ENCODE measurements around the gene ST3GAL3. TPM values are rescaled to one million over a fixed set of nuclear protein-coding genes. Genes with fewer than 3 reads are reported as not detected.

The ST3GAL3 gene
- polyA plus RNA-seq, 1 donor (not counting 4 experiments of a cell fraction or from before 2014, with no cell fraction given): 10.0 TPM

DNA sequence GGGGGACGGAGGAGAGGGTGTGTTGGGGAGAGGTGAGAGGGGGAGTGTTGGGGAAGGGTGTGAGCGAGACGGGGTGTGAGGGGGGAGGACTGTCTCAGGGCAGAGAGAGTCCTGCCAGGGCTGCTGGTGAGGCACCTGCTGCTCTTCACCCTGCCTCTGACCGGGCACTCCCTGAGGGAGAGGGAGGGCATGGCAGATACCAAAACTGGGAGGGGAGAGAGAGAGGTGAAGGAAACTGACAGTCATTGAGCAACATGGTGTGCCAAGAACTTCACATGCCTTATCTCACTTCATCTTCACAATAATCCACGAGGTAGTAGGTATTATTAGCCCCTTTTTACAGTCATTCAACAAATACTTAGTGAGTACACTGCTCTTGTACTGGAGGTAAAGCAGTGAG is 164.9 kb downstream of the ST3GAL3 start:
- no peaks in the 10 kb centered on the region for H3K9me3 ChIP-seq (ENCODE audit: control insufficient read depth, low read depth, low read length)
- FAIRE-seq: peak; percentile 69
- H3K36me3 ChIP-seq (ENCODE audit: control insufficient read depth in 2 of 2, extremely low read depth in 1 of 2, insufficient read depth in 2 of 2, low read length in 2 of 2): no peaks in the 10 kb centered on the region
- no peak overlapping the region for H3K4me3 ChIP-seq (ENCODE audit: control insufficient read depth in 2 of 3, extremely low read depth in 1 of 3, insufficient read depth in 2 of 3, low read depth in 1 of 3, low read length in 3 of 3)
- H3K9me1 ChIP-seq (ENCODE audit: control insufficient read depth, extremely low read depth, insufficient read depth, low read length): no peaks in the 10 kb centered on the region
- H3K9ac ChIP-seq (ENCODE audit: control insufficient read depth, extremely low read depth, insufficient read depth, low read length): no peak overlapping the region
- H3K27me3 ChIP-seq (ENCODE audit: control insufficient read depth, extremely low read depth, insufficient read depth, low read length): no peaks in the 10 kb centered on the region
- H3K4me2 ChIP-seq (ENCODE audit: control insufficient read depth, extremely low read depth, insufficient read depth, low read depth, low read length): no peak overlapping the region
- dilution Hi-C loops (cut with MboI; ENCODE audit: extremely low pct_ligation_motif_present, low sequenced_read_pairs): no loop called here
- H2AFZ ChIP-seq (ENCODE audit: control insufficient read depth, low read length): no peak overlapping the region
- TF ChIP-seq EZH2 (IDR thresholded peaks at IDR 0.05; ENCODE audit: low read length): no peak
- DNase-seq (ENCODE audit: low read depth, low spot score): no peak
- H3K4me1 ChIP-seq (ENCODE audit: control insufficient read depth, extremely low read depth, insufficient read depth, low read length): peaks cover 19% of the 10 kb centered on the region
- no peaks in the 10 kb centered on the region for H3K79me2 ChIP-seq (ENCODE audit: control insufficient read depth, insufficient read depth, low read length)
- H4K20me1 ChIP-seq (ENCODE audit: control insufficient read depth, extremely low read depth, insufficient read depth, low read length): no peaks in the 10 kb centered on the region
- no peak overlapping the region for H3K27ac ChIP-seq (ENCODE audit: control insufficient read depth, insufficient read depth, low read length)

DNA sequence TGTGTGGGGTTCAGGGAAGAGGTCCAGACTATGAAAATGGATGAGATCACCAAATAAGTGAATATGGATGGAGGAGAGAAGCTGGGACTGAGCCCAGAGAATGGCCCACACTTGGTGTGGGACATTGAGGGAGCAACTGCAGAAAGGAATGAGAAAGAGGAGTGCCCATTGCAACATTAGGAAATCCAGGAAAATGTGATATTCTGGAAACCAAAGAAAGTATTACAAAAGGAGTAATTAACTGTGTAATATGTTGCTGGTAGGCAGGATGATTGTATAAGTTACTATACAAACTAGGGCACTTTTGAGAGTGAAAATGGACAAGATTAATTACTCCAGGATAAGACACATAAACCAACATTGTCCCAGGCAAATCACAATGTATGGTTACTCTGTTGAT is 166.5 kb downstream of the ST3GAL3 start:
- Histone ChIP-seq H4K20me1 (ENCODE audit: control insufficient read depth, extremely low read depth, insufficient read depth, low read length) (no peaks in the 10 kb centered on the region), H2AFZ (ENCODE audit: control insufficient read depth, low read length) (no peak overlapping the region), H3K9me1 (ENCODE audit: control insufficient read depth, extremely low read depth, insufficient read depth, low read length) (no peaks in the 10 kb centered on the region), H3K4me2 (ENCODE audit: control insufficient read depth, extremely low read depth, insufficient read depth, low read depth, low read length) (no peak overlapping the region), H3K4me3 (ENCODE audit: control insufficient read depth in 2 of 3, extremely low read depth in 1 of 3, insufficient read depth in 2 of 3, low read depth in 1 of 3, low read length in 3 of 3) (no peak overlapping the region), H3K27me3 (ENCODE audit: control insufficient read depth, extremely low read depth, insufficient read depth, low read length) (no peaks in the 10 kb centered on the region), H3K27ac (ENCODE audit: control insufficient read depth, insufficient read depth, low read length) (no peak overlapping the region), H3K9ac (ENCODE audit: control insufficient read depth, extremely low read depth, insufficient read depth, low read length) (no peak overlapping the region), H3K79me2 (ENCODE audit: control insufficient read depth, insufficient read depth, low read length) (no peaks in the 10 kb centered on the region), H3K9me3 (ENCODE audit: control insufficient read depth, low read depth, low read length) (no peaks in the 10 kb centered on the region), H3K36me3 (ENCODE audit: control insufficient read depth in 2 of 2, extremely low read depth in 1 of 2, insufficient read depth in 2 of 2, low read length in 2 of 2) (no peaks in the 10 kb centered on the region), H3K4me1 (ENCODE audit: control insufficient read depth, extremely low read depth, insufficient read depth, low read length) (peaks cover 17% of the 10 kb centered on the region)
- no peak for FAIRE-seq
- TF ChIP-seq, protein P1, sequence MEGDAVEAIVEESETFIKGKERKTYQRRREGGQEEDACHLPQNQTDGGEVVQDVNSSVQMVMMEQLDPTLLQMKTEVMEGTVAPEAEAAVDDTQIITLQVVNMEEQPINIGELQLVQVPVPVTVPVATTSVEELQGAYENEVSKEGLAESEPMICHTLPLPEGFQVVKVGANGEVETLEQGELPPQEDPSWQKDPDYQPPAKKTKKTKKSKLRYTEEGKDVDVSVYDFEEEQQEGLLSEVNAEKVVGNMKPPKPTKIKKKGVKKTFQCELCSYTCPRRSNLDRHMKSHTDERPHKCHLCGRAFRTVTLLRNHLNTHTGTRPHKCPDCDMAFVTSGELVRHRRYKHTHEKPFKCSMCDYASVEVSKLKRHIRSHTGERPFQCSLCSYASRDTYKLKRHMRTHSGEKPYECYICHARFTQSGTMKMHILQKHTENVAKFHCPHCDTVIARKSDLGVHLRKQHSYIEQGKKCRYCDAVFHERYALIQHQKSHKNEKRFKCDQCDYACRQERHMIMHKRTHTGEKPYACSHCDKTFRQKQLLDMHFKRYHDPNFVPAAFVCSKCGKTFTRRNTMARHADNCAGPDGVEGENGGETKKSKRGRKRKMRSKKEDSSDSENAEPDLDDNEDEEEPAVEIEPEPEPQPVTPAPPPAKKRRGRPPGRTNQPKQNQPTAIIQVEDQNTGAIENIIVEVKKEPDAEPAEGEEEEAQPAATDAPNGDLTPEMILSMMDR (optimal IDR thresholded peaks at IDR 0.05 in 1 of 3, IDR thresholded peaks at IDR 0.05 in 1 of 3, conservative IDR thresholded peaks at IDR 0.05 in 1 of 3; ENCODE audit: extremely low read depth in 1 of 3, insufficient read depth in 2 of 3, low read length in 3 of 3): no peak
- TF ChIP-seq EZH2 (IDR thresholded peaks at IDR 0.05; ENCODE audit: low read length): no peak
- dilution Hi-C loops (cut with MboI; ENCODE audit: extremely low pct_ligation_motif_present, low sequenced_read_pairs): no loop called here
- no peak for DNase-seq (ENCODE audit: low read depth, low spot score)

DNA sequence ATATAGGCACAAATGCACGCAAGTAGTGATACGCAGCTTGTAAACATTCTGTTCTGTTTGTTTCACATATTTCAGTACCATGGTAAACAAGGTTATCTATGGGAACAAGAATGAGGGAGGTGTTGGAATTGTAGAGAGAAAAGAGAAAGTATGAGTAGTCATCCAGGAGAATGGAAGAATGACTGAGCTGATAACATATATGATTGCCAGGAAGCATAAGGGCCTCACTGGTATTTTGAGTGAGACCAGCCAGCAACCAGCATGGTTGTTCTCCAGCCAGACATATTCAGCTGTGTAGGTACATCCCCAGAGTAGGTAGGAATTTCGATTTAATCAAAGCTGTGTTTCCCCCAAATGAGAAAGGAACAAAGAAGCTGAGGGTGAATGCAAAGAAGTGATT is 167.4 kb downstream of the ST3GAL3 start:
- Histone ChIP-seq H3K36me3 (ENCODE audit: control insufficient read depth in 2 of 2, extremely low read depth in 1 of 2, insufficient read depth in 2 of 2, low read length in 2 of 2) (no peaks in the 10 kb centered on the region), H3K9me3 (ENCODE audit: control insufficient read depth, low read depth, low read length) (no peaks in the 10 kb centered on the region), H3K79me2 (ENCODE audit: control insufficient read depth, insufficient read depth, low read length) (no peaks in the 10 kb centered on the region), H3K9me1 (ENCODE audit: control insufficient read depth, extremely low read depth, insufficient read depth, low read length) (no peaks in the 10 kb centered on the region), H3K4me2 (ENCODE audit: control insufficient read depth, extremely low read depth, insufficient read depth, low read depth, low read length) (no peak overlapping the region), H3K4me1 (ENCODE audit: control insufficient read depth, extremely low read depth, insufficient read depth, low read length) (peaks cover 25% of the 10 kb centered on the region), H2AFZ (ENCODE audit: control insufficient read depth, low read length) (no peak overlapping the region), H3K27ac (ENCODE audit: control insufficient read depth, insufficient read depth, low read length) (no peak overlapping the region), H4K20me1 (ENCODE audit: control insufficient read depth, extremely low read depth, insufficient read depth, low read length) (no peaks in the 10 kb centered on the region), H3K9ac (ENCODE audit: control insufficient read depth, extremely low read depth, insufficient read depth, low read length) (no peak overlapping the region), H3K27me3 (ENCODE audit: control insufficient read depth, extremely low read depth, insufficient read depth, low read length) (no peaks in the 10 kb centered on the region), H3K4me3 (ENCODE audit: control insufficient read depth in 2 of 3, extremely low read depth in 1 of 3, insufficient read depth in 2 of 3, low read depth in 1 of 3, low read length in 3 of 3) (no peak overlapping the region)
- no peak for DNase-seq (ENCODE audit: low read depth, low spot score)
- no peak for TF ChIP-seq EZH2 (IDR thresholded peaks at IDR 0.05; ENCODE audit: low read length)
- TF ChIP-seq, protein P1 (optimal IDR thresholded peaks at IDR 0.05 in 1 of 3, IDR thresholded peaks at IDR 0.05 in 1 of 3, conservative IDR thresholded peaks at IDR 0.05 in 1 of 3; ENCODE audit: extremely low read depth in 1 of 3, insufficient read depth in 2 of 3, low read length in 3 of 3): no peak
- no peak for FAIRE-seq
- dilution Hi-C loops (cut with MboI; ENCODE audit: extremely low pct_ligation_motif_present, low sequenced_read_pairs): no loop called here

Data from keratinocyte (primary cell).